HT-29 (cell line): Measurements from ENCODE around the gene ALOX5AP. TPM values are rescaled to one million over a fixed set of nuclear protein-coding genes. Genes with fewer than 3 reads are reported as not detected.

Experiments used
- DNase-seq: peaks from one replicate; pipeline ENCODE4 v3.0.0-alpha.2; 2015; ENCODE audit warnings: low spot score
- total RNA-seq: library from RNA; depleted of rRNA; stranded (reverse); fragments of >200 nt; shearing (Covaris generic); gene quantifications from 2 replicates; pipeline ENCODE4 v1.2.3, GENCODE V29; 2014

The ALOX5AP gene
- total RNA-seq, 1 experiment from 2014 or later: 0.41 TPM

DNA sequence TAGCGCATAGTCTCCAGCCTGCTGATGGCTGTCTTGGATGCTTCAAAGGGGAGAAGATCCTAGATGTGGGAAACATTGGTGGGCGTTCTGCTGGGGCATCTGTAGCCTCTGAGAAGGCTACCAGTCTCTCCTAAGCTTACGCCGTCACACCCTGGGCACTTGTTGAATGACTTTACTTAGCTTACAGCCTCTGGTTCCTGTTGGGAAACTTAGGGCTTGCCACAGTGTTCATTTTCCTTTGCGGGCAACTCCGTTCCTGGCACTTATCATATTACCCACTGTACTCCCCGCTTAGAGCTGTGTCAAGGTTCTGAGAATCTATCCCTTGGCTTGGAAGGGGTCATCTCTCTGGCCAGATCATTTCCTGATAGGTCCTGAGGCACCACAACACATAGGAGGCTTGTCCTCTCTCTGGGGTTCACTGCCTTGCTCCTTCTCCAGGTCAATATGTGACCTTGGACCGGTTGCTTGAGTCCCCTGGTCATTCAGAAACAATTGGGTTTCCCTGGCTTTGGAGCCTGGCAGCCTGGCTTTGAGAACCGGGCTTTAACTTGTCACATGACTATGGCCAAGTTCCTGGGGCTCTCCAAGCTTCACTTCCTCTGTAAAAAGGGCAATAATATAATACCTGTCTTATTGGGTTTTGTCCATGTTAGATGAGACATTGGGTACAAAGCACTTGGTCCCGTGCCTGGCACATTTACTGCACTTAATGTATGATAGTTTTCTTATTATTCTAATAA lies 20.5 kb upstream of the ALOX5AP start:
- no peak for DNase-seq

DNA sequence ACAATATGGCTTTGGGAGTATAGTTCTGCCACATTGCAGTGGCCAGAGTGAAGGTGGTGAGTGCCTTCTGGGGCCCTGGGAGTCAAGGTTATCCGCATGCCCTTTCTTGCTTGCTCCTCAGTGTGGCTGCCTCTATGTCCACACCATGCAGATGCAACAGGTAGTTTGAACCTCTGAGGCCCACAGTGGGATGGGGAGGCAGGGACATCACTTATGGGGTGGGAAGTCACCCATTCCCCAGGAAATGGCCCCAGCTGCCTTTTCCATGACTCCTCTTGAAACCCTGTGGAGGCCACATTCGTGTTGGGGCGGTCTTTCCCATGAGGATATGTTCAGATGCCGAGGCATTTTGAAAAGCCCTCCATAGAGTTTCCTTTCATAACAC lies 20.0 kb upstream of the ALOX5AP start:
- DNase-seq: no peak

DNA sequence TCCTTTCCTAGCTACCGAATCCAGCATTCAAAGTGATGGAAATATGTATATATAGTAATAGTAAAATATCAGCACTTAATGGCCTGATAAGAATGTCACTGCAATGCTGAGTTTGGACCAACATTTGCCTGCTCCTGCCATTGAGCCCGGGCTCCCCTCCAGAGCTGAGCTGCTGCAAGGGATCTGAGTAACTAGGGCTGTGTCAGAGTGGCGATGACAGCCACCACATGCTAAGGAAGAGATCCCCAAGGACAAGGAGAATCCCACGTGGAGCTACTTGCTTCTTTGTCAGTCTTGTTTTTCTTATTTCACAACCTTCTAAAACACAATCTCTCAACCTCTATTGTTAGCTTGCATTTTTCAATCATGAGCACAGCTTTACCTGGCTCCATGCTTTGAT lies 19.5 kb upstream of the ALOX5AP start:
- DNase-seq: no peak

DNA sequence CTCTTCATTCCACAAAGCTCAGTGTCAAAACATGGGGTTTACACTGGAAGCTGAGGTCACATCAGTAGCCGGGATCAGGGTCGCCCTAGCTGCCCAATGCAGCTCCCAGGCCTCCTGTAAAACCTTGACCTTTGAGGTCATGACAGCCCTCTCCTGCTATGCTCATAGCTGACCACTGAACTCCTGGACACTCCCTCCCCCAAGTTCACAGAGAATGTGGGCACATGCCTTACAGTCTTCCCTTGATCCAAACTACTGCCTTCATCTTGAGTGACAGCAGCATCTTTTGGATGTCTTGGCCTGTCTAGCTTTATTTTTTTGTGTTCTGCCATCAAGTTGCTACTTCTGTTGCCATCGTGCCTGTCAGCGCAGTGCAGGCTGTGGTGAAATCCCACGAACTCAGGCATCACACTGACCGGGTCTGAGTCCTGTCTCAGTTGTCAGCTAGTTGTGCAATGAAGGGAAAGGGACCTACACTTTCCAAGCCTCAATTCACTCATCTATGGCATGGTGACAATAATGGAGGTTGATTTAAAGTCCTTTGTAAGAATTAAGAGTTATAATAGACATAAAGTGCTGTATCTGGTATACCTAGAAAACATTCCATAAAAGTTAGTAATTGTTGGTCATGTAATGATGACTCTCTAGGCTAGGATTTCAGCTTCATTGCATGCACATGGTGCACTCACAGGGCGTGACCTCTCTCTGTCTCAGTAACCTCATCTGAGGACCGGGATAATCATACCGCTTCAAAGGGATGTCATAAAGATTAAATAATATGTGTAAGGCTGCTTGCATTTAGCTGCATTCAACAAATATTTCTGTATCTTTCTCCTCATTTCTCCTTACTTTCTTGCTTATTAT lies 16.4 kb upstream of the ALOX5AP start:
- DNase-seq: no peak

DNA sequence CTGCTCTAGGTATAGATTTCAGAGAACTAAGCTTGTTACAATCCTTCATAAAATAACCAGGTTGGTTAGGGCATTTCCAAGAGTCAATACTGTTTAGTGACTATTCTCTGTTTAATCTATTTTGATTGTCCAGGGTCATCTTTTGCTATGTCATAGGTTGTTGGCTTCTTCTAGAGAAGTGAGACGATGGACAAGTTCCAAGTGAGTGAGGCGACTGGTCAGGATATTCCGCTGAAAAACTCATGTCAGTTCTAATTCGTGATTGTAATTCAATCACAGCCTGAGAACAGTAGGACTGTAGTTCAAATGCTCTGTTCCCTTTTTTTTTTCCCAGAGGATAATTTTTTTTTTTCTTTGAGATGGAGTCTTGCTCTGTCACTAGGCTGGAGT lies 15.8 kb upstream of the ALOX5AP start:
- no peak for DNase-seq

DNA sequence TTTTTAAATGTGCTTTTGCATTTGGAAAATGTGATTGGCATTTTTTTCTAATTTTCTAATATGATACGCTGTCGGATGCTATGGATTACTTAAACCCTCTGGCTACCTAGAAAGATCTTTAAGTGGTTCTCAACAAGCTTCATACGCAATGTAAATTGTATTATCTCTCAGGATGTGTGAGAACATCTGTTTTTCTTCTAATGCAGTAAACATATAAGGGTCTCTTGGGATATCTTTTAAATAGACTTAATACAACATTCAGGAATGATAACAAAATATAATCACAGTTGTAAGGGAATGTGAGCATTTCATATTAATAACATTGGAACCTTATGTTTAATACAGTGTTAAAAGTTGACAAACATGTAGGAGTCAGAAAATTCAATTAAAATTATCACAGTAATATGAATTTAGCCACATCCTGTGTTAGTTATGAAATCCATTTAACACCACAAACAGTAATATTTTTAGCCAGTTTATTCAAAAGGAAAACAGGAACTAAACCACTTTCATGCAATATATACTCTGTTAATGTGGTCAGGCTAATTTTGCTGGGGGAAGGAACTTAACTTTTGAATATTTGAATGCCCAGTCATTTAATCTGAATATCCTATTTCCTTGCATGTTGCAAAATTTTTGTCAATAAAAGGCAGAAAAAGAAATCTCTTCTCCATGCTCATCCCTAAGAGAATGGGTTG lies 15.0 kb upstream of the ALOX5AP start:
- DNase-seq: no peak

DNA sequence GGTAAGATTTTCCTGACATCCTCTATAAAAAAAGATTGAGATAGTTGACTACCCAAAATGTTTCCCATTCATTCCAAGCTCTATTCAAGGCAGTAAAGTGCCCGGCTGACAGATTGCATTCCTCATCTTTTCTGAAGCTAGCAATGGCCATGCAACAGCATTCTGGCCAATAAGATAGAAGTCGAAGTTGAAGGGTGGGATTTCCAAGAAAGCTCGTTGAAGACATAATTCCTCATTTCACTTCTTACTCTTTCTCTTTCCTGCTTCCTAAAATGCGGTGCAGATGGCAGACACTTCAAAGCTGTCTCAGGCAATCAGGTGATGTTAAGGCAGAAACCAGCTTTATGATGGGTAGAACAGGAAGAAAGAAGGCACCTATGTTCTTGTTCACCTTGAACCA lies 13.4 kb upstream of the ALOX5AP start:
- no peak for DNase-seq

DNA sequence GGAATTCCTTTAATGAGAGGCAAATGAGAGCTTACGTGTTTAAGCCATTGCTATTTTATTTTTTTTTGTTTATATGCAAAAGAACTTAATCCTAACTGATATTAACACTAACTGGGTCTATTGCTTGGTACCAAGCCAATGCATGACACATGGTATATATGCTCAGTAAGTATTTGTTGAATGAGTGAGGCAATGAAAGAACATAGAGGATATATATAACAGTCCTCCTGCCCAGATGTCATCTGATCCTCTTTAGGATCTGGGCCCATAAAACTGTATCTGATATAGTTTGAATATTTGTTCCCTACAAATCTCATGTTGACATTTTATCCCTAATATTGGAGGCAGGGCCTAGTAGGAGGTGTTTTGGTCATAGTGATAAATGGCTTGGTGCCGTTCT lies 13.0 kb upstream of the ALOX5AP start:
- no peak for DNase-seq

DNA sequence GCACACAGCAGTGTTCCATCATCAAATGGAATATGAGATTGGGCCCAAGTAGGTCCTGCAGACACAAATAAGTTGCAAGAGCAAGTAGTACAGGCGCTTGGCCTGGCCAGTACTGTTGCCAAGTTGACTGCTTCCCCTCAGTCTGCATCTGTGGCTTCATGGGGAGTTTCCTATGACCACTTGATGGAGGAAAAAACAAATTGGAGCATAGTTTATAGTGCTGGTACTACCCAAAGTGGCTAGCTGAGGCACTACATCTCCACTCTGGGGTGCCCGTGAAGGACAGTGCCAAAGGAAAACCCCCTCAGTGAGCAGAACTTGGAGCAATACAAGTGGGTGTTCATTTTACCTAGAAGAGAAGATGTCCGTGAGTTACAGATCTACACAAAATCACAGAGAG lies 10.6 kb upstream of the ALOX5AP start:
- DNase-seq: no peak

DNA sequence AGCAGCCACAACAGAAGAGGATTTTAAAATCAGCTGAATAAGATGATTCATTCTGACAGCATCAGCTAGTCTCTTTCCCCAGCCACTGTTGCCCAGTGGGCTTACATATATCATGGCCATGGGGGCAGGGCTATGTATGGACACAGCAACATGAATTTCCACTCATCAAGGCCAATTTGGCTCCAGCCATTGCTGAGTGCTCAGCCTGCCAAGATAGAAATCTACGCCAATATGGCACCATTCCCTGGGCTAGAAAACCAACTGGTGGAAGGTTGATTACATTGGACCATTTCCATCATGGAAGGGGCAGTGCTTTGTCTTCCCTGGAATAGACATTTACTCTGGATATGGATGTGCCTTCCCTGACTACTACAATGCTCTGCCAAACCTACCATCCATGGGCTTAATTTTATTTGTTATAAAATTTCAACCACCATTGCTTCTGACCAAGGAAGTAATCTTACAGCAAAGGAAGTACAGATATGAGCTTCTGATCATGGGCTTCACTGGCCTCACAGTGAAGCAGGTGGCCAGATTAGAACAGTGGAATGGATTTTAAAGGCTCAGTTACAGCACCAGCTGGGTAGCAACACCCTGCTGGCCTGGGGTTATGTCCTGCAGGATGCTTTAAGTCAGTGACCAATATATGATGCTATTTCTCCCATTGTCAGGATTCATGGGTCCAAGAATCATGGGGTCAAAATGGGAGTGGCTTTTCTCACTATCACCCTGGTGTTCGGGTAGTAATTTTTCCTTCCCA lies 9.8 kb upstream of the ALOX5AP start:
- no peak for DNase-seq

DNA sequence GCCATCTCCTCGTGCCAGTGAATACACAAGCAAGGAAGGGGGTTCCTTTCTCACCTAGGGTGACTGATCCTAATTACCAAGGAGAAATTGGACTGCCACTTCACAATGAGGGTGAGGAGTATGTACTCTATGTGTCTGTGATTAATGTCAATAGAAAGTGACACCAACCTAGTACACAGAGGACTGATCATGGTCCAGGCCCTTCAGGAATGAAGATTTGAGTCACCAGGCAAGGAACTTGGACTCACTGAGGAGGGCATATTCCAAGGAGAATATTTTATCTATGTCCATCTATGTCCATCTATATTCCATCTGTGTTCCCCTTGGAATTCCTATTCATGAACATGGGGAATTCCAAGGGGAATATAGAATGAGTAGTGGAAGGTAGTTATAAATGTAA lies 9.2 kb upstream of the ALOX5AP start:
- DNase-seq: no peak

DNA sequence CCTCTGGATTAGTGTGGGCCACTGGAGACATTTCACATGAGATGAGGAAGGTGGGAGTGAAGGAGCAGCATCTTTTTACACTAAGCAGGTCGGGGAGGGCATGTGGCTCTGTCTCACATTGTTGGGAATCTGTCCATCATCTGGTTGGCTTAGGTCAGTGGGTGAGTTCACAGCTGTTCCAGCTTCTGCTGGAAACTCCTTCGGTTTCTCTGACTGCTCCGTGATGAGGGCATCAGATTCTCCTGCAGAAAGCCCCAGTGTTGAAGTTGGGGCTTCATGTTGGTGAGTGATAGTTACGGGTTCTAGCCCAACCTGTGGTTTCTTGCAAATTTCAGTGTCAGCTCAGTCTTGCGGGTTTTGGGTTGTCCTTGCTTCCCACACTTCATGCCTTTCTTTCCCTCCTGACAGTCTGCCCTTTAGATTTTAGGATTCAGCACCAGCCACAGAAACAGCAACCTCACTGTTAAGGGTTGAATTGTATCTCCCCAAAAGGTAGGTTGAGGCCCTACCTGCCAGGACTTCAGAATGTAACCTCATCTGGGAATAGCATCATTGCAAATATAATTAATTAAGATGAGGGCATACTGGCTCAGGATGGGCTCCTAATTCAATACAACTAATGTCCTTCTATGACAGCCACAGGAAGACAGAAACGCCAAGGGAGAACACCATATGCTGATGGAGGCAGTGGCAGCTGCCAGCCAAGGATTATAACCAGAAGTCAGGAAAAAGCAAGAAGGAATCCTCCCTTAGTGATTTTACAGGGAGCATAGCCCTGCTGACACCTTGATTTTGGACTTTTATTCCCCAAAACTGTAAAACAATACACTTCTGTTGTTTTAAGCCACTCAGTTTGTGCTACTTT lies 7.6 kb upstream of the ALOX5AP start:
- DNase-seq: no peak

DNA sequence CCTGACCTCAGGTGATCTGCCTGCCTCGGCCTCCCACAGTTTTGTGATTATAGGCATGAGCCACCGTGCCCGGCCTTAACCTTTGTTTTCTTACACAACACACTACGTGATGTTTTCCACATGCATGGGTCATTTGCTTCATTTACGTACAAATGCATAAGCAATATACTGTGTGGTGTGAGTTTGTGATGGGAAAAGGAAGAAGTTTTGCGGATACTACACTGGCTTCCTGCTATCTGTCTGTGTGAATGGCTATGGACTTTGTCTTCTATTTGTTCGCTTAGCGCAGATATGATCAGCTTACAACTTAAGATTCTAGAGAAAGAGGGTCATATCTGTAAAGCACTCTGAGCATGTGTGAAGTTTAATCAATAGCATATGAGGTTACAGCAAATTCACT lies 5.5 kb upstream of the ALOX5AP start:
- no peak for DNase-seq

DNA sequence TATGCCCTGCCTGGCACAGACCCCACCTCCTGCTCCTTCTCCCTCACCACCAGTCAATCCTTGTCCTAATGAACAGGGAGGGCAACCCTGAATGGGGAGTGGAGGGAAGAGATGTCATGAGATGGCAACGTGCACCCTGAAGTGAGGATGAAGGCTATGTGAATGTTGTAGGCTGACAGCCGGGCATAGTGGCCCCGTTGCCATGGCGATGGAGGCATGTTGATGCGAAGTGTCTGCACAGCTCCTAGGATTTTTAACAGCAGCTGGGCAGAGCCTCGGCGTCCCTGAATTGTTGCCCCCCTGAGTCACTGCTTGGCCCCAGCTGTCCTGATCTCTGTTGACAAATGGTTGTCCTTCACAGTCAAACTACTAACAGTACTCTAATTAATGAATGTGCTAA lies 4.8 kb upstream of the ALOX5AP start:
- no peak for DNase-seq

DNA sequence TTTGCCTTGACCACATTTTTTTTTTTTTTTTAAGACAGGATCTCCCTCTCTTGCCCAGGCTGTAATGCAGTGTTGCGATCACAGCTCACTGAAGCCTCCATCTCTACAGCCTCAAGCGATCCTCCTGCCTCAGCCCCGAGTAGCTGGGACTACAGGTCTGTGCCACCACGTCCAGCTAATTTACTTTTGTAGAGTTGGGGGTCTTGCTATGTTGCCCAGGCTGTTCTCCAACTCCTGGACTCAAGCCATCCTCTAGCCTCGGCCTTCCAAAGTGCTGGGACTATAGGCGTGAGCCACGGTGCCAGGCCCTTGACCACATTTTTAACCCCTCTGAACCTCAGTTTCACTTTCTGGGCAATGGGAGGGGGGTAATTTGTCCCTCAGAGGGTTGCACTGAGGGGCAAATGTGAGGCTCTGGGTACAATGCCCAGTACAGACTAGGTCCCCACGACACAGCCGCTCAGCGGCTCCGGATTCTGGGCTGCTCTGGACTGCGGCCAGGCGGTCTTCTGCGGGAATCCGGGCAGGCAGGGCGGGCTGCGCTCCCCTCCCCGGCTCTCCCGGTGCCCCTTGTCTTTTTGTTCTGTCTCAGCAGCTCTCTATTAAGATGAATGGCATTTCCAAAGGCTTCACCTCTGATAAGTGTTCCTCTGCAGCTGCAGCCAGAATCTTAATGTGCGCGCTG lies 3.8 kb upstream of the ALOX5AP start:
- DNase-seq: no peak

DNA sequence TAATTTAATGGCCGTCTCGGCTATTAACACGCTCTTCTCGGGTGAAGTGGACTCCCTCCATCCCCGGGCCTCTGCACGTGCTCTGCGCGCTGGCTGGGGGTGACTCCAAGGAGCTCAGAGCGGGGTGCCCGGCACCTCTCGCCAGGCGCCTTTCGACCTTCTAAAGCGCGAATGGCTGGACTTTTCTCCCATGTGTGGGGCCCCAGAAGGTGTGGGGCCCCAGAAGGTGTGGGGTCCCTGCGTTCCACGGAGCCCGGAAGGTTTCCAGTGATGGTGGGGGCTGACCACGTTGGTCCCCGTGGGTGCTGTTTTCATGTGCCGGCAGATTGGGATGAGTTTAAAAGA lies 3.3 kb upstream of the ALOX5AP start:
- no peak for DNase-seq

DNA sequence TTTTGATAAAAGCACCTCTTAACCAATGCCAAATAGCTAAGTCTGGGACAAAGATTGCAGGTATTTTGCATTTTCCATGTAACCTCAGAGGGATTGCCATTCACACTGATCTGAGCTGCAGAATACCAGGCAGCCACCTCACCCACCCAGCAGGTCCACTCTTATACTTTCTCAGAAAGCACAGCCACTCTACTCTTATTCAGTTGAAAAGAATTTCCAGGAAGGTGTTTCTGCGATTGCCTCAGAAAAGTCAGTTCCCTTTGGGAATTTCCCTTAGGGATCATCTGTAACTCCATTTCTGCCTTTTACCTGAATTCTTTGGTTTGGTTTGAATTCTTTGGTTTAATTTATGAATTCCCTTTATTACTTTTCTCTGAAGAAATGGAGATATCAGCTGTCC lies 904 bp upstream of the ALOX5AP start:
- no peak for DNase-seq

DNA sequence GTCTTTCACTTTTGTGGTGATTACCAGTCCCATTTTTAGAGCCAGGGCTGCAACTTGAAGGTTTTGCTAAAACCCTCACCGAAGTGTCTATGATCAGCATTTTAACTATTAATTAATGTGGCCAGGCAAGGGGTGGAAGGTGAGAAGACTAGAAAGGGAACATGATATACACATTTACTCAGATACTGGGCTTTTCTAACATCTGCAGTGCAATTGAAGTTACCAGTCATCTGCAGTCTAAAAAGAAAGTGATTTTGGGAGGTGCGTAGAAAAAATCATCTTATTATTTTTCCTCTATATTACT lies 481 bp downstream of the ALOX5AP start:
- DNase-seq: no peak

DNA sequence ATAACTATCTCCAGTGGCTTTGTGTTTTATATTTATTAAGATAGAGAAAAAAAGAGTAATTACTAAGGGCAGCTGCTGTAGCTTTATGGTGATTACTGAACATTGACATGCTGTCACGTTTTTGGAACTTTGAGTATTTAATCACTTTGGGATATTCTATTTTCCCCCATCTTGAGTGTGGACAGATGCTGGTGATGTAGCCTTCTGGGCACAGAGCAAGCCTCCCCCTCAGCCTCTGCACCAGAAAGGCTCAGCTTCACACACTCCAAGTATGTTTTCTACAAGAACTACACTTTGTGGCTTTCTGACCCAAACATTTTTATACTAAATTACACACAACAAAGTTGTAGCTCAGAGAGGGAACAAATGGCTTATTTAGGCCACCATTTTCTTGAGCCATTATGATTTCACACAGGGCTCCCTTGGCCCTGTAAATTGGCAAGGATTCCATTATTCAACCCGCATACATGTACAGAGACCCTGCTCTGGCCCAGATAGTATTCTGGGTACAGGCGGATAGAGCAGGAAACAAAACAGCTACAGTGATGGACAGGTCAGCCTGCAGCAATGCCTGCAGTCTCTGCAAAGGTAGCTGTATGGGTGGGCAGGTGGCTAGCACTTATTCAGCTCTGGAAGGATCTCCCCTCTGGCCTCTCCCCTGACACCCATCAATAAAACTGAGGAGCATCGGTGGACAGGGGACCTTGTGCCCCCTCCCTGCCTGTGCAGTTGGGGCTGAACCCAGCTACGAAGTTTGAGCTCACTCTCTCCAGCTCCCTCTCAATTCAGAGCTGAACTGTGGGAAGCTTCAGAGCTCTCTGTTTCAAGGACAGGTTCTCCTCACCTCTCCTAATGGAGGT lies 1.3 kb downstream of the ALOX5AP start:
- DNase-seq: no peak
